Karpas-422 (cell line): ENCODE measurements around the gene SCN11A. TPM values are rescaled to one million over a fixed set of nuclear protein-coding genes. Genes with fewer than 3 reads are reported as not detected.

ENCODE experiments used
- DNase-seq: peaks from one replicate; pipeline ENCODE4 v3.0.0-alpha.2; 2015
- H2AFZ ChIP-seq: fragments of 200-600 bp; sonication (generic); 2 replicates; pipeline ENCODE4 v1.6.1; 2014; ENCODE audit warnings: antibody characterized with exemption, low read length, mixed read lengths
- H3K27ac ChIP-seq: fragments of 200-600 bp; sonication (generic); 2 replicates; pipeline ENCODE4 v1.5.1; 2014; ENCODE audit warnings: mild to moderate bottlenecking, low read length, moderate library complexity
- H3K27me3 ChIP-seq: fragments of 200-600 bp; sonication (generic); 2 replicates; pipeline ENCODE4 v1.6.1; 2014; ENCODE audit warnings: low read length, mixed read lengths
- H3K36me3 ChIP-seq: fragments of 200-600 bp; sonication (generic); 2 replicates; pipeline ENCODE4 v1.6.1; 2014; ENCODE audit warnings: low read length, mixed read lengths; ENCODE audit not compliant: insufficient read depth
- H3K4me1 ChIP-seq: fragments of 200-600 bp; sonication (generic); 2 replicates; pipeline ENCODE4 v1.6.1; 2014; ENCODE audit warnings: mild to moderate bottlenecking, low read length, mixed read lengths
- H3K4me2 ChIP-seq: fragments of 200-600 bp; sonication (generic); 2 replicates; pipeline ENCODE4 v1.6.1; 2014; ENCODE audit warnings: low read length, low read depth, mild to moderate bottlenecking; ENCODE audit not compliant: poor library complexity, severe bottlenecking
- H3K4me3 ChIP-seq: fragments of 200-600 bp; sonication (generic); 2 replicates; pipeline ENCODE4 v1.5.1; 2014; ENCODE audit warnings: mild to moderate bottlenecking, antibody characterized with exemption, low read length, mixed read lengths
- H3K79me2 ChIP-seq: fragments of 200-600 bp; sonication (generic); 2 replicates; pipeline ENCODE4 v1.6.1; 2014; ENCODE audit warnings: mild to moderate bottlenecking, low read length, mixed read lengths
- H3K9ac ChIP-seq: fragments of 200-600 bp; sonication (generic); 2 replicates; pipeline ENCODE4 v1.6.0; 2014; ENCODE audit warnings: low read length
- H3K9me2 ChIP-seq: fragments of 200-600 bp; sonication (generic), shearing (Covaris generic); replicated peaks from 2 replicates; pipeline ENCODE4 v1.6.0; 2014; ENCODE audit warnings: mild to moderate bottlenecking, low read length, moderate library complexity; ENCODE audit not compliant: insufficient read depth
- H3K9me3 ChIP-seq: fragments of 300-700, 200-600 bp; sonication (generic); 2 replicates; pipeline ENCODE4 v1.6.1; 2014; ENCODE audit warnings: low read length, mixed read lengths
- H4K20me1 ChIP-seq: fragments of 200-600 bp; sonication (generic); 2 replicates; pipeline ENCODE4 v1.6.1; 2014; ENCODE audit warnings: mild to moderate bottlenecking, antibody characterized with exemption, low read length, low read depth; ENCODE audit not compliant: insufficient read depth
- small RNA-seq: library from RNA; depleted of rRNA; stranded (forward); fragments of <200 nt; gene quantifications from one replicate; pipeline ENCODE3, GENCODE V24; 2014
- total RNA-seq: library from RNA; depleted of rRNA; stranded (reverse); fragments of >200 nt; shearing (Covaris generic); gene quantifications from 2 replicates; pipeline ENCODE4 v1.2.3, GENCODE V29; 2014; ENCODE audit warnings: low replicate concordance; rRNA removed

Gene SCN11A
- total RNA-seq, 1 experiment from 2014 or later, result 0.07 TPM

DNA sequence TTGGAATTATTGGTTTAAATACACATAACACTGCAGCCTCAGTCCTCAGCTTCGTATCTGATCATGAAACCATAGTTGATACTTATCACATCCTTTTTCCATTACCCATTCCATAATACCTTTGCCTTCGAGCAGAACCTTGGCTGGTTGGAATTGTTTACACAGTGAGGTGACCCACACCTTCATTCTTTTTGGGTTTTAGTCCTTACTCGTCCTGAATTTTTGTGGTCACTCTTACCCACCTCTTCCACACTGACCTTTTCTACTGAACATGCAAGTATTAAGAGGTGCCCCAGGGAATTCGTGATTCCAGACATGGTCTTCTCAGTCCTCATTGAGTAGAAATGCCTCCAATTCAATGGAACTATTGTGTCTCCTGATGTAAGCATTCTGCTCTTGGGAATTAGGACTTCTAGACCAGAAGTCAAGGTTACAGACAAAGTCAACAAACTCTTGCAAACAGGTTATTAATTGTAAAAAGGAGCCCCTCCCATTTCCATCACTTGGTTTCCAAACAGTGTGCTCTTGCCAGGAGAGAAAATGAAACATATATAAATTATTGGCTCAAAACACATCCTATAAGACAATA lies 37.7 kb downstream of the SCN11A start:
- H3K4me3 ChIP-seq, result no peak overlapping the region
- H3K27ac ChIP-seq, result no peak overlapping the region
- H3K27me3 ChIP-seq, result no peaks in the 10 kb centered on the region
- H2AFZ ChIP-seq, result no peak overlapping the region
- no peak for DNase-seq
- H3K4me2 ChIP-seq, result no peak overlapping the region
- no peaks in the 10 kb centered on the region for H3K9me3 ChIP-seq
- H3K36me3 ChIP-seq, result no peaks in the 10 kb centered on the region
- H3K9me2 ChIP-seq, result no peaks in the 10 kb centered on the region
- H4K20me1 ChIP-seq, result no peaks in the 10 kb centered on the region
- no peak overlapping the region for H3K9ac ChIP-seq
- H3K4me1 ChIP-seq, result no peaks in the 10 kb centered on the region
- no peaks in the 10 kb centered on the region for H3K79me2 ChIP-seq

DNA sequence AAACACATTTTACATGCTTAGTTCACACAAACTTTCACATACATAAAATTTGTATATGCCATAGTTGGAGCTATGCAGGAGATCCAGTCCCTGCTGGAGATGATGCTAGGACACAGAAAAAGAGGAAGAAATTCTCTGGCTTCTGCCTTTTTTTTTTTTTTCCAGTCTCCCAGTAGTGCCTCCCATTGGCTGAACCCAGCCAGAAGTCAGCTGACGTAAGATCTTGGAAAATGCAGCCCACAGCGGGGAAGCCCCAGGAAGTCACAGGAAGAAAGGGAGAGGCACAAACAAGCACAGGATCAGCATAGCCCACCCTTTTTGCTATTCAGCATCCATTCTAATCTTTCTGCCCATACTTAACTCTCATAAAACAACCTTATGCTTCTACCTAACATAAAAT lies 38.5 kb downstream of the SCN11A start:
- H3K79me2 ChIP-seq, result no peaks in the 10 kb centered on the region
- H3K4me2 ChIP-seq, result no peak overlapping the region
- no peak for DNase-seq
- no peak overlapping the region for H3K4me3 ChIP-seq
- H2AFZ ChIP-seq, result no peak overlapping the region
- no peak overlapping the region for H3K9ac ChIP-seq
- H3K36me3 ChIP-seq, result no peaks in the 10 kb centered on the region
- H3K27ac ChIP-seq, result no peak overlapping the region
- H4K20me1 ChIP-seq, result no peaks in the 10 kb centered on the region
- H3K4me1 ChIP-seq, result no peaks in the 10 kb centered on the region
- H3K9me2 ChIP-seq, result no peaks in the 10 kb centered on the region
- no peaks in the 10 kb centered on the region for H3K27me3 ChIP-seq
- no peaks in the 10 kb centered on the region for H3K9me3 ChIP-seq

DNA sequence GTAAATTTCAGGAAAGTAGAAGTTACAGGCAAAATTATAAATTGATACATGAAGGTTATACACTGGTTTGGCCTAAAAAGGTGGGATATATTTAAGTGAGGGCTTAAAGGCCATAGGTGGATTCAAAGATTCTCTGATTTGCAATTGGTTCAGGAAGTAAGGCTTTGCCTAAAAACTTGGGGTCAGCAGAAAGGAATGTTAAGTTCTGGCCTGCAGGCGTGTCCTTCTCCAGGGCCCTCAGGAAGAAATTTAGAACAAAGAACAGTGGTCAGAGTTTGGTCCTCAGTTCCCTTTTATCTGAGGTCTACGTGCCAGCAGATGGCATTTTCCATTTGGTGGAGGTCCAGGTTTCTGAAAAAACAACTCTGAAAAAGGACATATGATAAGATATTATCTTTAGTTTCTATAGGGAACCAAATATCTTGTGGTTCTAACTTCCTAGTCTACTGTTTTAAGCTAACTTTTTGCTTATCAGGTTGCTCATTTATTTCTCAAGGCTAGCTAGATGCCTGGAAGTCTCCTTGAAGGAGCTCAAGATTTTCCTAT lies 40.5 kb downstream of the SCN11A start:
- H2AFZ ChIP-seq, result no peak overlapping the region
- H4K20me1 ChIP-seq, result no peaks in the 10 kb centered on the region
- H3K9me2 ChIP-seq, result no peaks in the 10 kb centered on the region
- H3K9me3 ChIP-seq, result no peaks in the 10 kb centered on the region
- H3K79me2 ChIP-seq, result no peaks in the 10 kb centered on the region
- H3K27me3 ChIP-seq, result no peaks in the 10 kb centered on the region
- no peak for DNase-seq
- H3K4me3 ChIP-seq, result no peak overlapping the region
- H3K36me3 ChIP-seq, result no peaks in the 10 kb centered on the region
- no peak overlapping the region for H3K4me2 ChIP-seq
- no peaks in the 10 kb centered on the region for H3K4me1 ChIP-seq
- no peak overlapping the region for H3K9ac ChIP-seq
- no peak overlapping the region for H3K27ac ChIP-seq

DNA sequence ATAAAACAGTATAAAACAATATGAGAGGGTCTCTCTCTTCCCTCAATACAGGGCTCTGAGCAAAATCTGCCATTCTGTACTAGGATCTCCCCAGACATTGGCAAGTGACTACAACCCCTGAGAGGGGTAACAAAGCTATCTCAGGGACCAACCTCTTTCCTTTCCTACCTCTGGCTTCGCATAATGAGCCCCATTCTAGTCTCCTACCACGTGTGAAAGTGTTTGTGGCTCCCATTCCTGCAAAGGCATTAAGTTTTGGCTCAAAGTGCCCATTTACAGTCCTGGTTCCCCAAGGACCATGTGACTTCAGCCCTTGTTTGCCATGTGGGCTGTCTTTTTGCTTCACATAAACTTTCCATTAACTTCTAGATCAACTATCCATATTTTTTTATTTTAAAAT lies 46.4 kb downstream of the SCN11A start:
- Histone ChIP-seq H3K27me3 (no peaks in the 10 kb centered on the region), H3K9ac (no peak overlapping the region), H3K9me2 (no peaks in the 10 kb centered on the region), H3K4me1 (no peaks in the 10 kb centered on the region), H3K79me2 (no peaks in the 10 kb centered on the region), H3K4me3 (no peak overlapping the region), H3K4me2 (no peak overlapping the region), H2AFZ (no peak overlapping the region), H4K20me1 (no peaks in the 10 kb centered on the region), H3K27ac (no peak overlapping the region), H3K9me3 (no peaks in the 10 kb centered on the region), H3K36me3 (no peaks in the 10 kb centered on the region)
- no peak for DNase-seq

Small RNA genes lying within 50 kb of the gene (small RNA-seq; reads per million reads assigned to genes)
- not detected for gene RNU6-1227P

Other genes starting within 250 kb of the SCN11A start
- gene SCN10A, start 235.7 kb downstream of the SCN11A start, total RNA-seq, result not detected in 2 replicates
- 23.7 and 27.7 TPM in 2 replicates for gene WDR48, start 72 bp upstream of the SCN11A start, total RNA-seq
- gene GORASP1, start 55.7 kb upstream of the SCN11A start, total RNA-seq, result 38.5 and 51.8 TPM in 2 replicates
- 8.7 and 9.5 TPM in 2 replicates for gene TTC21A, start 55.7 kb upstream of the SCN11A start, total RNA-seq
- 10.3 and 11.1 TPM in 2 replicates for gene CSRNP1, start 101.6 kb upstream of the SCN11A start, total RNA-seq
- not detected in 2 replicates for gene XIRP1, start 140.7 kb upstream of the SCN11A start, total RNA-seq
- gene CX3CR1, start 228.1 kb upstream of the SCN11A start, total RNA-seq, result 0.48 TPM in 1 of 2 replicates, not detected in the other